H1 (cell line): Measurements from ENCODE around the gene IP6K1. TPM values are rescaled to one million over a fixed set of nuclear protein-coding genes. Genes with fewer than 3 reads are reported as not detected.

ENCODE experiments used
- CTCF ChIA-PET: fragments of 300-600 bp; sonication (Branson Sonifier 250); formaldehyde crosslinking; loops from one replicate; lab custom pipeline; 2021; ENCODE audit not compliant: partially characterized antibody; lab: Charles Lee
- POLR2A ChIA-PET: fragments of 300-600 bp; sonication (Branson Sonifier 250); formaldehyde crosslinking; loops from one replicate; lab custom pipeline; 2021; ENCODE audit warnings: inconsistent platforms; ENCODE audit not compliant: partially characterized antibody; lab: Charles Lee
- DNase-seq, 2 experiments: peaks; one replicate each; pipeline versions ENCODE4 v3.0.0 to v3.0.0-alpha.2; 2010 to 2022; ENCODE audit warnings: low spot score in 2 of 2, low read depth in 1 of 2, mixed read lengths in 1 of 2
- FAIRE-seq: peaks from 2 replicates; lab custom pipeline; 2011; peaks lifted over from hg19 to GRCh38; lab: Jason Lieb, UNC
- H2AFZ ChIP-seq: 2 replicates; pipeline ENCODE4 v1.8.1; 2012; ENCODE audit warnings: low read length, inconsistent platforms
- H2AK5ac ChIP-seq: 2 replicates; pipeline ENCODE4 v1.6.1; 2013; ENCODE audit warnings: low read depth, low read length
- H2BK120ac ChIP-seq: replicated peaks from 2 replicates; pipeline ENCODE3; 2013; ENCODE audit warnings: low read depth, low read length, inconsistent platforms
- H2BK12ac ChIP-seq: 2 replicates; pipeline ENCODE4 v1.6.1; 2013; ENCODE audit warnings: low read depth, low read length
- H2BK15ac ChIP-seq: 2 replicates; pipeline ENCODE4 v1.6.1; 2013; ENCODE audit warnings: low read length
- H2BK20ac ChIP-seq: 2 replicates; pipeline ENCODE4 v1.6.1; 2013; ENCODE audit warnings: low read length
- H2BK5ac ChIP-seq: 2 replicates; pipeline ENCODE4 v1.6.1; 2013; ENCODE audit warnings: low read depth, low read length
- H3K14ac ChIP-seq: 2 replicates; pipeline ENCODE4 v1.6.1; 2013; ENCODE audit warnings: inconsistent platforms; ENCODE audit not compliant: insufficient read length
- H3K18ac ChIP-seq: 2 replicates; pipeline ENCODE4 v1.6.1; 2013; ENCODE audit warnings: low read length; ENCODE audit errors: extremely low read depth
- H3K23ac ChIP-seq: 2 replicates; pipeline ENCODE4 v1.6.1; 2013; ENCODE audit warnings: inconsistent platforms; ENCODE audit not compliant: insufficient read length
- H3K23me2 ChIP-seq: 2 replicates; pipeline ENCODE4 v1.6.1; 2013; ENCODE audit warnings: low read depth, low read length
- H3K27ac ChIP-seq: 2 replicates; pipeline ENCODE4 v1.6.1; 2011; ENCODE audit warnings: low read depth, low read length, inconsistent platforms
- H3K27me3 ChIP-seq, 4 experiments: replicated peaks in 1 of 4; 1 replicate in 1 of 4; 2 replicates in 3 of 4; pipeline versions ENCODE4 v1.6.1 to v1.8.1; 2011 to 2013; ENCODE audit warnings: low read length in 3 of 4, mild to moderate bottlenecking in 3 of 4, inconsistent platforms in 2 of 4, mixed read lengths in 2 of 4, moderate library complexity in 1 of 4; ENCODE audit not compliant: control insufficient read depth in 3 of 4, insufficient read depth in 3 of 4; ENCODE audit errors: extremely low read depth in 1 of 4
- H3K36me3 ChIP-seq, 4 experiments: 2 replicates each; pipeline versions ENCODE4 v1.6.1 to v1.8.1; 2011 to 2013; ENCODE audit warnings: mild to moderate bottlenecking in 4 of 4, low read length in 3 of 4, moderate library complexity in 2 of 4, control low read depth in 1 of 4, inconsistent platforms in 1 of 4; ENCODE audit not compliant: insufficient read depth in 4 of 4, control insufficient read depth in 2 of 4
- H3K4ac ChIP-seq: replicated peaks from 2 replicates; pipeline ENCODE3; 2013; ENCODE audit warnings: low read length, low read depth, mixed read lengths, inconsistent platforms; ENCODE audit not compliant: insufficient read length
- H3K4me1 ChIP-seq, 4 experiments: replicated peaks in 1 of 4; 1 replicate in 1 of 4; 2 replicates in 3 of 4; pipeline versions ENCODE4 v1.6.1 to v1.8.1; 2011 to 2013; ENCODE audit warnings: low read length in 3 of 4, inconsistent platforms in 2 of 4, mixed read lengths in 1 of 4; ENCODE audit not compliant: insufficient read depth in 4 of 4, control insufficient read depth in 3 of 4
- H3K4me2 ChIP-seq, 2 experiments: 2 replicates each; pipeline versions ENCODE4 v1.6.1 to v1.8.1; 2011 to 2013; ENCODE audit warnings: low read depth in 2 of 2, low read length in 2 of 2, control low read depth in 1 of 2, inconsistent platforms in 1 of 2, mild to moderate bottlenecking in 1 of 2; ENCODE audit not compliant: insufficient read depth in 1 of 2
- H3K4me3 ChIP-seq, 4 experiments: fragments of 200-600, 300-600 bp in 1 of 4; sonication (generic), shearing (Covaris generic), sonication (Bioruptor Twin) in 1 of 4; 2 replicates each; pipeline versions ENCODE4 v1.5.1 to v1.8.1; 2011 to 2016; ENCODE audit warnings: low read length in 4 of 4, low read depth in 3 of 4, control low read depth in 2 of 4, inconsistent platforms in 2 of 4, mild to moderate bottlenecking in 2 of 4, mixed read lengths in 1 of 4, moderate library complexity in 1 of 4; ENCODE audit not compliant: insufficient read depth in 2 of 4; ENCODE audit errors: extremely low read depth in 1 of 4
- H3K56ac ChIP-seq: replicated peaks from 2 replicates; pipeline ENCODE3; 2013; ENCODE audit warnings: low read depth, mild to moderate bottlenecking, mixed read lengths, low read length, inconsistent platforms; ENCODE audit not compliant: insufficient read length
- H3K79me1 ChIP-seq: 2 replicates; pipeline ENCODE4 v1.6.1; 2013; ENCODE audit warnings: low read depth, low read length, control low read depth
- H3K79me2 ChIP-seq, 2 experiments: 2 replicates each; pipeline versions ENCODE4 v1.6.1 to v1.8.1; 2012 to 2013; ENCODE audit warnings: low read length in 2 of 2, mild to moderate bottlenecking in 2 of 2, inconsistent platforms in 1 of 2; ENCODE audit not compliant: insufficient read depth in 2 of 2, control insufficient read depth in 1 of 2
- H3K9ac ChIP-seq, 4 experiments: replicated peaks in 1 of 4; 1 replicate in 1 of 4; 2 replicates in 3 of 4; pipeline versions ENCODE4 v1.6.1 to v1.8.1; 2011 to 2013; ENCODE audit warnings: low read depth in 3 of 4, low read length in 3 of 4, control low read depth in 2 of 4, mild to moderate bottlenecking in 2 of 4, moderate library complexity in 2 of 4, inconsistent platforms in 1 of 4; ENCODE audit errors: extremely low read depth in 1 of 4
- H3K9me3 ChIP-seq, 2 experiments: 2 replicates each; pipeline versions ENCODE4 v1.6.1 to v1.8.1; 2012 to 2013; ENCODE audit warnings: mild to moderate bottlenecking in 2 of 2, moderate library complexity in 2 of 2, control low read depth in 1 of 2, inconsistent platforms in 1 of 2, low read depth in 1 of 2, low read length in 1 of 2, mixed read lengths in 1 of 2; ENCODE audit not compliant: insufficient read depth in 2 of 2
- H4K20me1 ChIP-seq, 2 experiments: replicated peaks in 1 of 2; 2 replicates each; pipeline versions ENCODE3 to v1.8.1; 2011 to 2013; ENCODE audit warnings: inconsistent platforms in 2 of 2, low read length in 2 of 2, mild to moderate bottlenecking in 1 of 2; ENCODE audit not compliant: insufficient read depth in 2 of 2, control insufficient read depth in 1 of 2
- H4K5ac ChIP-seq: 2 replicates; pipeline ENCODE4 v1.6.1; 2013; ENCODE audit warnings: low read length, low read depth, mixed read lengths, inconsistent platforms; ENCODE audit not compliant: insufficient read length
- H4K8ac ChIP-seq: 2 replicates; pipeline ENCODE4 v1.8.0; 2013; ENCODE audit warnings: mild to moderate bottlenecking, moderate library complexity, low read length, inconsistent platforms; ENCODE audit not compliant: insufficient read depth; ENCODE audit errors: extremely low read depth
- H4K91ac ChIP-seq: replicated peaks from 2 replicates; pipeline ENCODE3; 2013; ENCODE audit warnings: low read length, mixed read lengths, inconsistent platforms; ENCODE audit not compliant: insufficient read length
- RXRA ChIP-seq: IDR thresholded peaks from 2 replicates; pipeline ENCODE4 v1.6.1; 2011; ENCODE audit warnings: low read depth, mild to moderate bottlenecking, low read length, moderate library complexity; ENCODE audit not compliant: insufficient read depth
- TAF7 ChIP-seq: optimal IDR thresholded peaks from 2 replicates; pipeline ENCODE3; 2011; ENCODE audit warnings: low read depth, mild to moderate bottlenecking, inconsistent platforms, low read length, moderate library complexity, borderline replicate concordance
- WGBS, 2 experiments: shearing (Covaris generic) in 1 of 2; methylation state at CpG; one replicate each; pipeline versions ENCODE4 v1.1.6 to v1.1.7; 2013 to 2015; ENCODE audit warnings: low lambda C conversion rate in 2 of 2, mixed read lengths in 2 of 2, inconsistent platforms in 1 of 2, low coverage in 1 of 2, missing lambda C conversion rate in 1 of 2; ENCODE audit not compliant: insufficient replicate concordance in 2 of 2, insufficient coverage in 1 of 2, insufficient read length in 1 of 2; ENCODE audit errors: extremely low coverage in 1 of 2, missing lambda C conversion rate in 1 of 2; 5-methylcytosine and 5-hydroxymethylcytosine counted together
- polyA plus RNA-seq, 7 experiments: library from polyadenylated mRNA; depleted of rRNA in 3 of 7; stranded (reverse) in 5 of 7; unstranded in 2 of 7; fragments of >200 nt in 5 of 7; fragments of 200-250 nt in 2 of 7; gene quantifications; 1 replicate in 5 of 7; 2 replicates in 1 of 7; 4 replicates in 1 of 7; pipeline versions ENCODE4 v1.2.1 to v1.2.3, GENCODE V29; 2011 to 2013; ENCODE audit warnings: missing spikeins in 2 of 7, mixed read lengths in 2 of 7
- total RNA-seq: library from RNA; stranded (reverse); fragmentation: NEBNext Ultra II Directional; extraction: Animal tissue kit (Norgen Biotek cat#: 25700); gene quantifications from 2 replicates; pipeline ENCODE4 v1.2.1, GENCODE V29; 2021

IP6K1 gene
- total and polyA plus RNA-seq, 2 of the 8 experiments (the other 6 are each of a cell fraction or from before 2014, with no cell fraction given) = 31.5 to 35.2 TPM

DNA sequence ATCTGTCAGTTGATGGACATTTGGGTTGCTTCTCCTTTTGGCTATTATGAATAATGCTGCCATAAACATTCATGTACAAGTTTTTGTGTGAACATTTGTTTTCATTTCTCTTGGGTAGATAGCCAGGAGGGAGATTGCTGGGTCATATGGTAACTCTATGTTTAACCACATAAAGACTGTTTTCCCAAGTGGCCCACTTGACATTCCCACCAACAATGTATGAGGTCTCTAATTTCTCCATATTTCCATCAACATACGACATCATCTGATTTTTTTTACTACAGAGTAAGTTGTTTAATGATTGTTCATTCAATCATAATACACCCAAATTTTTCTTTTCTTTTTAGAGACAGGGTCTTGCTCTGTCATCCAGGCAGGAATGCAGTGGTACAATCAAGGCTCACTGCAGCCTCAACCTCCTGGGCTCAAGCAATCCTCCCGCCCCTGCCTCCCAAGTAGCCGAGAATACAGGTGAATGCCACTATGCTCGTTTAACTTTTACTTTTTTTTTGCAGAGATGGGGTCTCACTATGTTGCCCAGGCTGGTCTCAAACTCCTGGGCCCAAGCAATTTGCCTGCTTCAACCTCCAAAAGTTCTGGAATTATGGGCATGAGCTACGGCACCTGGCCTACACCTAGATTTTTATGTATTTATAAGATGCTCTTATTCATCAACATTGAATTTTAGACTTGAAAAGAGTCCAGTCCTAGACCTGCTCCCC, 6.8 kb downstream of the IP6K1 start:
- TF ChIP-seq RXRA (no peak), TAF7 (no peak)
- TF ChIP-seq, all 59 proteins: peak for 0
- no peaks in the 10 kb centered on the region for H3K23me2 ChIP-seq
- H3K4me1 ChIP-seq = no peaks in the 10 kb centered on the region
- H3K4me3 ChIP-seq = no peak overlapping the region
- no peak overlapping the region for H2BK20ac ChIP-seq
- H3K9ac ChIP-seq = no peak overlapping the region
- no peak overlapping the region for H2BK15ac ChIP-seq
- no peak overlapping the region for H3K18ac ChIP-seq
- H3K9me3 ChIP-seq = no peaks in the 10 kb centered on the region
- H2AFZ ChIP-seq = no peak overlapping the region
- peaks cover 0 to 79% of the 10 kb centered on the region in 2 experiments; a peak in 3 of 4 replicates for H3K79me2 ChIP-seq
- no peak overlapping the region for H2BK120ac ChIP-seq
- 91% methylated on average over 5 of the region's 5 CpGs; no CpG with 5 or more reads in 1 of the 2 experiments for WGBS, 2 experiments
- no peak overlapping the region for H2BK12ac ChIP-seq
- H3K56ac ChIP-seq = no peak overlapping the region
- DNase-seq (no peak), FAIRE-seq (no peak)
- H3K27me3 ChIP-seq = no peaks in the 10 kb centered on the region
- peaks cover 17% of the 10 kb centered on the region for H3K79me1 ChIP-seq
- H2BK5ac ChIP-seq = no peak overlapping the region
- ChIA-PET CTCF (interaction anchor here (0.6 to 1.5 kb wide), 2 partner anchors 16 to 115 kb away, joined by 3 to 4 read pairs; no protein-coding TSS in a partner anchor), POLR2A (interaction anchor here (0.6 to 3.3 kb wide), 4 partner anchors 10 to 180 kb away, joined by 3 to 8 read pairs (median 4); no protein-coding TSS in a partner anchor)
- H3K4me2 ChIP-seq = no peak overlapping the region
- H4K20me1 ChIP-seq = peaks cover 6 to 8% of the 10 kb centered on the region in 2 experiments
- H3K4ac ChIP-seq = no peak overlapping the region
- H4K91ac ChIP-seq = no peak overlapping the region
- H3K23ac ChIP-seq = no peak overlapping the region
- no peak overlapping the region for H4K5ac ChIP-seq
- no peak overlapping the region for H3K14ac ChIP-seq
- no peak overlapping the region for H2AK5ac ChIP-seq
- no peak overlapping the region for H3K27ac ChIP-seq
- H4K8ac ChIP-seq = no peak overlapping the region
- peaks cover 0 to 13% (median 3%) of the 10 kb centered on the region in 4 experiments; a peak in 6 of 8 replicates for H3K36me3 ChIP-seq
